ENCODE results near the gene ZNF827. TPM values are rescaled to one million over a fixed set of nuclear protein-coding genes. Genes with fewer than 3 reads are reported as not detected.

The ZNF827 gene
- total RNA-seq, 2 donors from 2014 or later = 20.0 to 26.9 TPM

DNA sequence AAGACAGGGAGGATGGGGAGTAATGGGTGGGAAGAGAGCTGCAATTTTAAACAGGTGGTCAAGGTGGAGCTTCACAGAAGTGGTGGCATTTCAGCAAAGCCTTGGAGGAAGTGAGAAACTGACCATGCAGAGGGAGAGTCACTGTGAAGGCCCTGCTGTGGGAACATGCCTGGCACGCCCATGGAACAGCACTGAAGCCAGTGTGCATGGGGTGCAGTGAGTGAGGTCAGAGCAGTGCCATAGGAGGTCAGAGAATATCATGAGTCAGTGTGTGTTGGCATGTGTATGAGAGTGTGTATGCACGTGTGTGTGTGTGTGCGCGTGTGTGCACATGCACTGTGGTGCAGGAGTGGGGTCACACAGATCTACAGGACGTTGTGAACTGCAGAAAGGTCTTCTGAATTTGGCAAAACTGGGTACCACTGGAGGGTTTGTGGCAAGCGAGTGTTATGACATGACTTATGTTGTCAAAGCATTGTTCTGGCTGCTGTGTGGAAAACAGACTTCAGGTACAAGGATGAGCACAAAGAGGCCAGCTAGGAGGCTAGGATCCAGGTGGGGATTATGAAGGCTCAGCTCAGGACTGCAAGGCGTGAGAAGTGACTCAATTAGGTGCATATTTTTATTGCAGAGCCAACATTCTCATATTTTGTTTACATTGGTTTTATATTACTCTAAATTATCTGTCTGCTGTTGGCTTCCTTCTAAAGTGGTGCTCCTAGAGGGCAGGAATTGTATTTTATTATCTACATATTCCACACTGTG, 34.0 kb downstream of the ZNF827 start:
- ATAC-seq = no peak
- Mint-ChIP-seq H3K36me3 (peaks cover 27 to 28% of the 10 kb centered on the region in 2 donors), H3K27ac (no peak overlapping the region), H3K9me3 (no peaks in the 10 kb centered on the region)
- DNase-seq (ENCODE audit: low spot score in 2 of 2) = no peak

DNA sequence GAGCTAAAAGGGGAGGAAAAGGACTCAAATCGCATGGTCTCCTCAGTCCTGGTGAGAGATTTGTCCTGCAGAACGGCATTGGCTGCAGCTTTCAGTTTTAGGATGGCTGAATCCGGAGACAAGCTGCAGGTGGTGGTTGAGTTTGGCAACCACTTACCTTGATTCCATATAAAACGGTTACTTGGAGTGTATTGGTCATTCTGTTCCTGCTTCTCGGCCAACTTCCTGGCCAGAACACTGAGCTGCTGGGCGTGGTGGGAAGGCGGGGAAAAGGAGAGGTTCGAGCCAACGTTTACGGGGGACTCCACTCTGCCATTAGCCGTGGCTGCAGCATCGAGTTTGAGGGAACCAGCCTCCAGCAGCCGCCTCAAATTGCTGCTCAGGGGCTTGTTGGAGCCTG, 36.1 kb downstream of the ZNF827 start:
- DNase-seq (ENCODE audit: low spot score in 2 of 2) = no peak
- Mint-ChIP-seq H3K9me3 (no peaks in the 10 kb centered on the region), H3K36me3 (peaks cover 28% of the 10 kb centered on the region in 2 donors), H3K27ac (no peak overlapping the region)
- ATAC-seq = no peak

DNA sequence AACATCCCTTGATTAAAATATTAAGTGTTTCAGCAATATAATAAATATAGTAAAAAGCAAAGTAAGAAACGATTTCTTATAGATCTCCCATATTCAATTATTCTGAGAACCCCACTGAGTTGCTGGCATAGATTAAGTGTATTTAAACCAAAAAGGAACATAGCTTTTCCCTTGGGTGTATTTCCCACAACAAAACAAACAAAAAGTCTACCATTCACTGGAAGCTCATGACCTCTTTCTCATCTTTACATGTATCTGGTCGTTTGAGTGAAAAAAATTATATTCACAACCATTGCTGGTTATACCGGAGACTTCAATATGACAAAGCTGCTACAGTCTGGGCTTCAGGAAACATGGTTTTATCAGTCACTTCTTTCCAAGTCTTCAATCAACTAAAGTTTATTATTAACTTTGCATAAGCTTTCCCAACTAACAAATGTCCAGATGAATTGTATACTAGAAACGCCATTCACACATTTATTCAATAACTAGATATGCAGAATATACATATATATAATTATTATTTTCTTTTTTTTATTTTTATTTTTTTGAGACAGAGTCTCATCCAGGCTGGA, 38.6 kb downstream of the ZNF827 start:
- ATAC-seq (no peak), DNase-seq (ENCODE audit: low spot score in 2 of 2) (no peak)
- H3K27ac Mint-ChIP-seq = peak overlapping the region in 1 of 2 donors; percentile 51
- peaks cover 28% of the 10 kb centered on the region in 2 donors for H3K36me3 Mint-ChIP-seq
- no peaks in the 10 kb centered on the region for H3K9me3 Mint-ChIP-seq

DNA sequence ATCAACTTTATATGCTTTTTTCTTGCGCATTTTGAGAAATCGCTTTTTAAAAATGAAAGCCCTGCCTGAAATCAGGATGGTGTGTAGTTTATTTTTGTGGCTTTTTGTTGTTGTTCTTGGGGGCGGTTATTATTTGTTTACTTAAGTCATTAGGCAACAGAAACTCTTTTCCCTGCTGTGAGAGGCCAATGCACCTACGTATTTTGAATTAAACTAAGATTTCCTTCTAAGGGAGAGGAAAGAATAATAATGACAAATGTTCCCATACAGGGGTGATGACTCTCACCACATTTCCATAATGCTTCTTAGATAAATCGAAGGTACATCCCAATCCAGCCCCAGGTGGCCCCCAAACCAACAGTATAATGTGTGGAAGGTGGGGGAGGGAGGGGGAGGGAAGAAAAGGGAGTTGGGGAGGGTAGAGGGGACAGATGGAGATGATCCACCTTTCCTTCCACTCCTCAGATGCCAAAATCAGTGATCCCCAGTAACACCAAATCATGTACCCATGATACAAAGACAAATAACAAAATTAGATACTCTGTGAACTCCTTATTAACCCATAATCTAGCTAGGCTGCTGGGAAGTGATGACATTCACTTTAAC, 39.6 kb downstream of the ZNF827 start:
- no peak for DNase-seq (ENCODE audit: low spot score in 2 of 2)
- no peak for ATAC-seq
- no peak overlapping the region for H3K27ac Mint-ChIP-seq
- H3K9me3 Mint-ChIP-seq = no peaks in the 10 kb centered on the region
- H3K36me3 Mint-ChIP-seq = peaks cover 28 to 33% of the 10 kb centered on the region in 2 donors

DNA sequence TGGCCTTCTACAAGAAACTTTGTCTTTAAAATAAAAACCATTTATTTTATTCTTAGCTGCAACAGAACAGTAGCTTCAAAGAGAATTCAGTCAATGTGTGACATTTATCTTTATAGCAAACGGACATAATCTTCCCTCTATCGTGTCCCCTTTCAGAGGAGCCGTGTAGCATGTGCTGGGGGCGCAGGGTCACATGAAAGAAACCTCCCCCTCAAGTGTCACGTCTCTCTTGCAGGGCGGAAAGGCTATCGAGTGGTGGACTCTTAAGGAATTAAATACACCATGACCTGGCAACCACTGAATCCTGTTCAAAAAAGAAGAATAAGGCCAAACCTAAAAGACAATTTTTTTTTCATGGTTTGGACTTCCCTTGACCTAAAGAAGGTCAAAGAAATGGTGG, 40.2 kb downstream of the ZNF827 start:
- DNase-seq (ENCODE audit: low spot score in 2 of 2) (no peak), ATAC-seq (no peak)
- Mint-ChIP-seq H3K9me3 (no peaks in the 10 kb centered on the region), H3K27ac (no peak overlapping the region), H3K36me3 (peaks cover 28 to 33% of the 10 kb centered on the region in 2 donors)

- H3K27ac Mint-ChIP-seq = peak overlapping the region in 1 of 2 donors; percentile 58
- ATAC-seq = no peak
Observed at GRCh38 chr4:145895056-145895455, 43.6 kb downstream of the ZNF827 start.

DNA sequence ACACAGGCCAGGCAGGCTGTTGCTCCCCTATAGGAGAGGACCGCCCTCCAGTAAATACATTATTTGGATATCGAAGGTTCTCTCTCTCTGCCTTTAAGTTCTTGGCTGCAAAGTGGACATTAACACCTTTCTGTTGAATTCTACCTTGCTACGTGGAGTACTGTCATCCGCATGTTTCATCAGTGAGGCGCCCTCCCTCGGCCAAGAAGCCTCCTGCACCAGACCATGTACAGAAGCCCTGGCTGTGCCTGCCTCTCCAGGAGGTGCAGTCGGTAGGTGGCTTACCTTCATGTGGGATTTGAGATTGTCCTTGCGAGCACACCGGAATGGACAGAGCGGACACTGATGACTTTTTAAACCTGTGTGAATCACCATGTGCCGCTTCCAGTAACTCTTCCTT, 46.7 kb downstream of the ZNF827 start:
- H3K36me3 Mint-ChIP-seq = peaks cover 10 to 20% of the 10 kb centered on the region in 2 donors

More at GRCh38 chr4:145895056-145895455, 43.6 kb downstream of the ZNF827 start:
- H3K9me3 Mint-ChIP-seq = no peaks in the 10 kb centered on the region
- peaks cover 10 to 23% of the 10 kb centered on the region in 2 donors for H3K36me3 Mint-ChIP-seq
- DNase-seq (ENCODE audit: low spot score in 2 of 2) = no peak

GRCh38 chr4:145890689-145891088, 47.9 kb downstream of the ZNF827 start:
- Mint-ChIP-seq H3K36me3 (peaks cover 19 to 30% of the 10 kb centered on the region in 2 donors), H3K9me3 (no peaks in the 10 kb centered on the region), H3K27ac (no peak overlapping the region)
- DNase-seq (ENCODE audit: low spot score in 2 of 2) = no peak
- no peak for ATAC-seq

More for the DNA sequence above, 46.7 kb downstream of the ZNF827 start:
- H3K9me3 Mint-ChIP-seq = no peaks in the 10 kb centered on the region
- no peak for DNase-seq (ENCODE audit: low spot score in 2 of 2)
- no peak overlapping the region for H3K27ac Mint-ChIP-seq
- ATAC-seq = no peak

- ATAC-seq = no peak
- peaks cover 28 to 40% of the 10 kb centered on the region in 2 donors for H3K36me3 Mint-ChIP-seq
Observed at GRCh38 chr4:145888393-145888792, 50.2 kb downstream of the ZNF827 start.

GRCh38 chr4:145887241-145887991, 51.2 kb downstream of the ZNF827 start:
- Mint-ChIP-seq H3K27ac (no peak overlapping the region), H3K9me3 (no peaks in the 10 kb centered on the region), H3K36me3 (peaks cover 31 to 40% of the 10 kb centered on the region in 2 donors)
- ATAC-seq = no peak
- DNase-seq (ENCODE audit: low spot score in 2 of 2) = no peak

More at GRCh38 chr4:145888393-145888792, 50.2 kb downstream of the ZNF827 start:
- DNase-seq (ENCODE audit: low spot score in 2 of 2) = no peak
- Mint-ChIP-seq H3K9me3 (no peaks in the 10 kb centered on the region), H3K27ac (no peak overlapping the region)

DNA sequence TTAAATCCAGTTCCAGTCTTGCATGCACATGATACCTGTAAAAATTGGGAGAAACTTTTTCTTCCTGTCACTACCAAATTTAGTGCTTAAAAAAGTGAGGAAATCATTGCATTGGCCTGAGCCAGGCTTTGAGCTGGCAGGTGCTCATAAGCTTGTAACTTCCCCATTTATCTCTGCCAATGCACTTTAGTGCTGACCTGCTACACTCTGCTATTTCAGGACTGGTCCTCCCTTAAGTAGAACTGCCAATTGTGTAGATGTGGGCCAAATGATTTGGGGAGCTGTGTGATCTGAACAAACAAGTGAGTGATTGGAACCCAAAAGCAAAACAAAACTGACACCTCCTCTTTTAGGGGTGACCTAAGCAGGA, 51.8 kb downstream of the ZNF827 start:
- Mint-ChIP-seq H3K27ac (no peak overlapping the region), H3K9me3 (no peaks in the 10 kb centered on the region), H3K36me3 (peaks cover 27 to 38% of the 10 kb centered on the region in 2 donors)
- no peak for DNase-seq (ENCODE audit: low spot score in 2 of 2)
- no peak for ATAC-seq

GRCh38 chr4:145885666-145886065, 53.0 kb downstream of the ZNF827 start:
- H3K36me3 Mint-ChIP-seq = peaks cover 24 to 46% of the 10 kb centered on the region in 2 donors
- DNase-seq (ENCODE audit: low spot score in 2 of 2) = no peak
- no peak overlapping the region for H3K27ac Mint-ChIP-seq
- no peaks in the 10 kb centered on the region for H3K9me3 Mint-ChIP-seq
- ATAC-seq = no peak

DNA sequence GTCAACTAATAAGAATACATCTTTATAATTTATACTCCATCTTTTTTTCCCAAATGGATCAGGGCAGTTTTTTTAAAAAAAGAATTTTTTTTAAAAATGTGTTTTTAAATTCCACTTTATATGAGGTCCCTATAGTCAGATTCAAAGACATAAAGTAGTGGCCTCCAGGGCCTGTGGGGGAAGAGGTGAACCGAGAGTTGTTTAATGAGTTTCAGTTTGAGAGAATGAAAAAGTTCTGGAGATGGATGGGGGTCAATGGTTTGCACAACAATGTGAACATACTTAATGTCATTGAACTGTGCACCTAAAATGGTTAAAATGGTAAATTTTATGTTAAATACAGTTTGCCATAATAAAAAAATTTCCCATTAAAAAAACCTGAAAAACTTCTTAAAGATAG, 53.8 kb downstream of the ZNF827 start:
- peaks cover 21 to 42% of the 10 kb centered on the region in 2 donors for H3K36me3 Mint-ChIP-seq
- no peak for ATAC-seq
- no peaks in the 10 kb centered on the region for H3K9me3 Mint-ChIP-seq

GRCh38 chr4:145883101-145883694, 55.4 kb downstream of the ZNF827 start:
- H3K36me3 Mint-ChIP-seq = peaks cover 21 to 42% of the 10 kb centered on the region in 2 donors
- no peak for DNase-seq (ENCODE audit: low spot score in 2 of 2)
- H3K27ac Mint-ChIP-seq = no peak overlapping the region
- H3K9me3 Mint-ChIP-seq = no peaks in the 10 kb centered on the region
- no peak for ATAC-seq

More for the DNA sequence above, 53.8 kb downstream of the ZNF827 start:
- no peak for DNase-seq (ENCODE audit: low spot score in 2 of 2)
- no peak overlapping the region for H3K27ac Mint-ChIP-seq

DNA sequence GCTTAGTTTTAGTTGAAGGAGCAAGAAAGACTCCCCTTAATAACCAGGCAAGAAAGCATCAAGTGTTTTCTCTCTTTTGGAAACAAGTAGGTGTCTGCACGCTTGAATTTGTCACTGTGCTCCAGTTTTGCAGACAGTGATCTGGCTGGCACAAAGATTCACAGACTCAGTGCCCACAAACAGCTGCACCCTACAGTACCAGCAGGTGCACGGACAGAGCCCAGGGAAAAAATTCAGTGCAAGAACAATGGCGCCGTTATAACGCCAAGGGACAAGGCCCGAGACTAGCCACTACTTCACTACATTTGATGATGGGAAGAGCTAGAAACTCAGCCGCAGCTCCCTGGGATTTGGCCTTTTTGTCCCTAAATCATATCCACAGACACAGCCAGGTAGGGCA, 56.0 kb downstream of the ZNF827 start:
- Mint-ChIP-seq H3K27ac (no peak overlapping the region), H3K36me3 (peaks cover 21 to 42% of the 10 kb centered on the region in 2 donors), H3K9me3 (no peaks in the 10 kb centered on the region)
- DNase-seq (ENCODE audit: low spot score in 2 of 2) = no peak
- ATAC-seq = no peak

GRCh38 chr4:145881989-145882388, 56.6 kb downstream of the ZNF827 start:
- peaks cover 21 to 43% of the 10 kb centered on the region in 2 donors for H3K36me3 Mint-ChIP-seq
- H3K9me3 Mint-ChIP-seq = no peaks in the 10 kb centered on the region
- DNase-seq (ENCODE audit: low spot score in 2 of 2) (no peak), ATAC-seq (no peak)
- no peak overlapping the region for H3K27ac Mint-ChIP-seq

All from activated naive CD4-positive, alpha-beta T cell treated with anti-CD3 and anti-CD28 coated beads, Interleukin-2, amount 50 U/mL, for 72 hours (primary cell).